Activated CD4-positive, CD25-positive, alpha-beta regulatory T cell treated with anti-CD3 and anti-CD28 coated beads, Interleukin-2, amount 50 U/mL, for 24 hours (primary cell): ENCODE data around the gene POLN.

Experiments
- ATAC-seq, 2 donors: fragments of 150-1000 bp; cut with Tn5 transposase; one replicate each; pipeline ENCODE4 v1.10.0; 2021; ENCODE audit warnings: mild to moderate bottlenecking in 1 of 2, moderate library complexity in 1 of 2

The POLN gene

DNA sequence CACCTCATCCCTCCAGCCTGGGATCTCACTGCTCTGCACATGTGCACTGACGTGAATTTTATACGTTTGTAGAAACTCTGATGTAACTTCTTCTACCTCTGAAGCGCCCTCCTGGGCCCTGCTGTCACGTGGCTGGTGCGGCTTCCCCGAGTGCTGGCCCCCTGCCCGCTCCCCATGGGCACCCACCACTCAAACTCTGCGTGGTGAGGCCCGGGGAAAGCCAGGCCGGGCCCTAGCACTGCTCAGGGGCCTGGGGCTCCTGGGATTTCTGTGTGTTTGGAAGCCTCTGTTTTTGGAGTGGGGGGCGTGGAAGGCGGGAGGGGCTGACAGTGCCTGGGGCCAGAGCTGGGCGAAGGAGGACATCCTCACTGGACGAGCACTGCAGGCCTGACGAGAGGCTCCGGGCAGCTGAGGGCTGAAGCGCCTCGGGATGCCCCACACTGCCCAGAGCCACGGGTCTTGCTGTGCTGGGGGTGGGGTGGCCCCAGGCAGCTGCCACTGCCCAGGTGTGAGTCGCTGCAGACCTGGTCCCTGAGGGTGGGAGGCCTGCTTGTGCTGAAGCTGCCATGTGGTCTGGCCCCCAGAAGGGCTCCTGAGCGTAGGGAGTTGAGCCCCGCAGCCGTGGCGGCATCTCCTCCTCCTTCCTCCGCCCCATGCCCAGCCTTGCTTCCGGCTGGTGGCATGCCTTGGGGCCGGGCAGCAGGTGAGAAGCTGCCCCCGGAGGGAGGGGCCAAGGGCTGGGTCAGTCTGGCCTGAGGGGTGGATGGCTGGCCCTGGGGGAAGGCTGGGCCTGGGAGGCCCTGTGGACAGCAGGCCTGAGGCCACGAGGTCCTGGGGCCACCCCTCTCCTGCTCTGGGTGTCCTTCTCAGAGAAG is 175.1 kb downstream of the POLN start:
- no peak for ATAC-seq

DNA sequence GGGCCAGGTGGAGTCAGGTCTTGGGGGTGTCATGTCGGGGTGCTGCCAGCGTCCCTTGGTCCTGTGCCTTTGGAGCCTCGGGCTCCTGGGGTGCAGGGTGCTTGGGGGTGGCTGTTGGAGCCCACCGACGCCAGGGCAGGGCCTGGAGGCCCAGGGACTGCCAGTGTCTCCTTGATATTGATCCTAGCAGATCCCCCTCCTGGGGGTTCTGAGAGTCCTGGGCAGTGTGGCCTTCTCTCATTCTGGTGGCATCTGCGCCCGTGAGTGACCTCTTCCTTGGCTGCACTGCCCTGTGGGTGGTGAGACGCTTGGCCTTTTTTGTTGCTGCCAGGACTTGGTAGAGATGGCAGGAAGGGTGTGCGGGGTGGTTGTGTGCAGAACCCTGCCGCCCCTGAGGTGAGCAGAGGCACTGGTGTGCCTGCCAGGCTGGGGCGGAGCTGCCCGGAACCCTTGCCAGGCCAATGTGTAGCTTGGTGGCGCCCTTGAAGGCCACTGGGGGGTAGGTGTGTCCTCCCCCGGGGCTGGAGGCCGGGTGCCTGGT is 175.8 kb downstream of the POLN start:
- ATAC-seq = no peak

DNA sequence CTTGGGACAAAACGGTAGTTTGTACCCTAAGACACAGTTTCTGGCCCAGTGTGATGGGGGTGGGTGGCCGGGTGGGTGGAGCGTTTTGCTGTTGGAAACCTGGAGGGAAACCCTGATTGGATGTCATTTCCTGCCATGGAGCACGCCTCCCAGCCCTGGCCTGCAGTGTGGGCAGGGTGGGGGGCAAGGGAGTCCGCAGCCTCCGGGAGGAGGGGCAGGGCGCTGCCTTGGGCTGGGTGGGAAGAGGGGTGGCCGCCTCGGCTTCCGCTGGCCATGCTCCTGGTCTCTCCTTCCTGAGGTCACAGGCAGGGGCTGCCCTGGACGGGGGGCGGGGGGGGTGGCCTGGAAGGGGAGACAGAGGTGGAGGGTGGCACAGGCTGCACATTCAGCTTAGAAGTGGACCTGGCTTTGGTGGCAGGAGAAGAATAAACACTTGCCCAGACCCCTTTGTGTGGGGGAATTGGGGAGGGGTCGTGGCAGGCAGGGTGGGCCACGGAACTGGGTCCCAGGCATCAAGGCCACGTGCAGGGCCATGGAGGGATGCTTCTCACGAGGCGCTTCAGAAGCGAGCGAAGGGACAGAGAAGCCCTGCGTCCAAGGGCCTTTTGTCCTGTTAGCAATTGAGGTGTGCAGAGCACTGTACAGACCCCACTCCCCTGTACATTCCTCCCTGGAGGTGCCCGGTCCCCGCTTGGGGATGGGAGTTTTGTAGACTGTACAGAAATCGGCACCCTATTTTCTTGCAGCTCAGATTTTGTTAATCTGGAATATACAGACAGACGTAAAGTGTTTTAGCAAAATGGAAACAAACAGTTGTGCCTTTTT is 176.6 kb downstream of the POLN start:
- no peak for ATAC-seq

DNA sequence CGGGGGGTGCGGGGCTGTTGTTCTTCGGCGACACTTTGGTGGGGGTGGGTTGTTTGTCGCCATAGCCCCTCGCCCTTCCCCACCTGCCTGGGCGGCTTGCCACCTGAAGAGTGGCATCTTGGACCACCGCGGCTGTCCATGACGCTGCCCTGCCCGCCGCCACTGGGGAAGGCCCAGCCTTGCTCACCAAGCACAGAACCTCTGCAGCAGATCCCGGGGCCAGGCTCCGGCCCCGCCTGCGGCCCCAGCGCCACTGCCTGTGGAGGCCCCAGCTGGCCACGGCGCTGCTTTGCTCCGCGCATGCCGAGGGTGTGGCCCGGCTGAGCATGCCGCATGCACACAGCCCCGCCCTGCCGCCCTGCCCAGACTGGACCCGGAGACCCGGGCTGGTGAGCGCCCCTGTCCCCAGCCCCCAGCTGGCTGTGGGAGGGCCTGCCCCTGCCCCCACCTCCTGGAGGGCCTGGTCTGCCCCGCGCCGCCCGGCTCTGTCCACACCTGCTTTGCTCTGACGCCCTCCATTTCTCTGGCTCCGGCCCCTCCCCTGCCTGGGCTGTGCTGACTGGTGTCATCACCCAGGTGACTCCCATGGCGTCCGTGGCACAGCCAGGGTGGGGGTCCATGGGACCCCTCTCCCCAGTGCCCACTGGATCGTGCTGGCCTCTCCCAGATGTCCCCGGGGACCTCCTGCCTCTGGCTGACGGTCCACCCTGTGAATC is 177.5 kb downstream of the POLN start:
- no peak for ATAC-seq

DNA sequence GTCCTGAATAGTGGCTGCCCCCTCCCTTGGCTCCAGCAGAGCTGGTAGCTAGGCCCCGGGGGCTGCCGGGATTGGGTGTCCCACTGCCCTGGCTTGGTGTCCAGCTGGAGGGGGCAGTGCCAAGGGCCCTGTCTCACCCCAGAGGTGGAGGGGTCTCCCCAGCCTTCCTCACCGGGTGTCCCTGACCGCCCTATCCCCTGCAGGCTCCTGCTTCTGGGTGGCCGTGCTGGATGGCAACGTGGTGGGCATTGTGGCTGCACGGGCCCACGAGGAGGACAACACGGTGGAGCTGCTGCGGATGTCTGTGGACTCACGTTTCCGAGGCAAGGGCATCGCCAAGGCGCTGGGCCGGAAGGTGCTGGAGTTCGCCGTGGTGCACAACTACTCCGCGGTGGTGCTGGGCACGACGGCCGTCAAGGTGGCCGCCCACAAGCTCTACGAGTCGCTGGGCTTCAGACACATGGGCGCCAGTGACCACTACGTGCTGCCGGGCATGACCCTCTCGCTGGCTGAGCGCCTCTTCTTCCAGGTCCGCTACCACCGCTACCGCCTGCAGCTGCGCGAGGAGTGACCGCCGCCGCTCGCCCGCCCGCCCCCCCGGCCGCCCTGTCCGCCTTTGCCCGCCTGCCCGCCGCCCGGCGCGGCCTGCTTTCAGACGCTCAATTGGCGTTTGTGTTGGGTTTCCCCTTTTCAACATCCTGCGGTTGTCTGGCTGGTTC is 178.2 kb downstream of the POLN start:
- no peak for ATAC-seq

DNA sequence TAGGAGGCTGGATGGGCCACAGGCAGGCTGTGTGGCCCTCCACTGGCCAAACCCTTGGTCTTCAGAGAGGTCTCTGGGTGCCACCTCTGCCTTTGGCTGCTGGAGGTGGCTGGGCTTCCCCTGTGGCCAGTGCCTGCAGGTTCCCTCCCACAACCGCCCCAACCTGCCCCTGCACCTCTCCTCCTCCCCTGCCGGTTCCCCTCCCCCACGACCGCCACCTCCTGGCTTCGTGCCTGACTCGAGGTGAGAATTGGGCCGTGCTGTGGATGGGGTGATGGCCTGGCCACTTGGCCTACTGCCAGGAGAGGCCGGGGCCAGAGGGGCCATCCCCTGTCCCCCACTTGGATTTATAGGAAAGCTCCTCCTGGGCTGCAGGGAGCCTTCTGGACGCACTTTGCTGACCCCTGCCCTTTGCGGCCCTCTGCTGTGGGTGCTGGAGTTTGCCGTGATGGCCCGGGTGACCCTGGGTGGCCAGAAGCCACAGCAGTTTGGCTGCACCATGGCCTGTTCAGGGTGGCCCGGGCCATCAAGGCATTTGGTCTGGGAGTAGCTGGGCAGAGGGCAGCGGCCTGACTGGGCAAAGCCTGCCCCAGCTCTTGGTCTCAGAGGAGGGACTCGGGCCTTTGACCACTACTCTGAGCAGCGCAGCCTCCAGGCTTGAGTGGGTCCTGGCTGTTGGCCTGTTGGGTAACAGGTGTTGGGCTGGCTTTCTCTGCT is 179.0 kb downstream of the POLN start:
- ATAC-seq = no peak

DNA sequence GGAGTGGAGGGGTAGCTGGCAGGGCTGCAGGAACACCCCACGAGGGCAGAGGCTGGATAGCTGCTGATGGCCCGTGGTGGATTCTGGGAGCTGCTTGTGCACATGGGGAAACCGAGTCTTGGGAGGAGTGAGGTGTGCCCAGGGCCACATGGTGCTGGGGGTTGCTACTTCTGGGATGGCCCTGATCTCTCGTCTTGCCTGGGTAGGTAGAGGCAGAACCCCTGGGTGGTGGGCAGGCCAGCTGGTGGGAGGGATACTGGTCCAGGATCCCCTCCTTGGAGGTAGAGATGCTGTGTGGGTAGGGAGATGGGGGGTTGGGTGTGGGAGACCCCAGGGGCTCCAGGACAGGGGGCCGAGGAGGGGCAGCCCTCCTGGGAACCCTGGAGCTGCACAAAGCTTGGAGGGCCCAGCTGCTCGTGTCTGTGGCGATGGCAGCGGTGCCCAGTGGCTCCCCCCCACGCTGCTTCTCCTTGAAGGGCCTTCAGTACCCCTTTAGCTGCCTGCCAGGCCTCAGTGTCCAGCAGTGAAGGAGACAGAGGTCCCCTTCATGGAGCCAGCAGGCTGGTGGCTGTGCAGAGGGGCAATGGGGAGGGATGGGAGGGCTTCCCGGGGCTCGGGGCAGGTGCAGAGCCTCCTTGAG is 179.6 kb downstream of the POLN start:
- no peak for ATAC-seq

DNA sequence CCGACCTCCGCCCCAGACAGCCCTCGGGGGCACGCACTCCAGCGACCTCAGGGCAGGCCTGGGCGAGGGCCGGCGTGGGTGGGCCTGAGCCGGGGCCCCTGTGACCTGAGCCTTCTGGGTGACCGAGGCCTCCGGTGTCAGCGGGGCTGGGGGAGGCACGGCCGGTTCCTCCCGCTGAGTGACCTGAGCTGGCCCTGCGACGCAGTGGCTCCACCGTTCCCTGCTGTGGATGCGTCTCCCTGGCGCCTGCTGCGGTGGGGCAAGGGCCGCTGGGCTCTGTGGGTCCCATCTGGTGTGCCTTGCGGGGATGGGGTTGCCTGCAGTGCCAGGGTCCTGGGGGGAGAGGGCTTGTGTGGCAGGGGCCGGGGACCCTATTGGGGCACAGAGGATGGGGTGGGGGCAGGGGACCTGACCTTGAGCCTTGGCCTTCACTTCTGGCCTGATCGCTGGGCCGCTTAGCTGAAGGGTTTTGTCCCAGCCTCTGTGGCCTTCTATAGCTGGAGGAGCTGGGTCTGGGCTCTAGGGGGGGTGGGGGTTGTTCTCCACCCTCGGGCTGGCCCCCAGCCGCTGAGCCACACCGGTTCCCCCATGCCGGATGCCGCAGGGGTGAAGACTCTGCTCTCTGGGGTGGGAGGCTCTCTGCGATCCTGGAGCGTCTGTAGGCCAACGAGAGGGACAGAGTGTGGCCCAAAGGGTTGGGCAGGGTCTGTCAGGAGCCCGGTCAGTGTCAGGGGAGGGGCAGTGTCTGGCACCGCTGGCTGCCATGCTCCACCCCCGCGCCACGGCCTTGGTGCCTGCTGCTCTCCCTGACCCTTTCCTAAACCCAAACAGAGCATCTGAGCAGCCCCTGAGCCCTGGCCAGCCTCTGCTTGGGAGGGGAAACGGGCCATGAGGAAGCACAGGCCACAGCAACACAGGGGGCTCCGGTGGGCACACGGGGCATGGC is 180.5 kb downstream of the POLN start:
- ATAC-seq = no peak

DNA sequence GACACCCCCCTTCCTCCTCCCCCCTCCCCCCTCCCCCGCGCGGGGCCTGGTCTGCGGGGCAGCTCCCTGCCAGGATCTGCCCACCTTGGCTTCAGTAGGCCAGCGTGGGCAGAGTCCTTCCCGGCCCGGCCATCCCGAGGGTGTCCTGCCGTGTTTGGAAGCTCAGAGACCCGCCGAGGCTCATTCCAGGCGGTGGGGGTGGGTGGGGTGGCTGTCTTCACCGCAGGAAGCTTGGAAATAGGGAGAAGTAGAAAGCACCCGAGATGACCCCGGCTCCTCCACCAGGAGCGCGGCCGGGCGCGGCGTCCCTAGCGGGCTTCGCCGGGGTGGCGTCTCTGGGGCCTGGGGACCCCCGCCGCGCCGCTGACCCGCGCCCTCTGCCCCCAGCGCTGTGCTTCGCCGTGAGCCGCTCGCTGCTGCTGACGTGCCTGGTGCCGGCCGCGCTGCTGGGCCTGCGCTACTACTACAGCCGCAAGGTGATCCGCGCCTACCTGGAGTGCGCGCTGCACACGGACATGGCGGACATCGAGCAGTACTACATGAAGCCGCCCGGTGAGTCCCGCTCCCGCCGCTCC is 181.2 kb downstream of the POLN start:
- no peak for ATAC-seq

DNA sequence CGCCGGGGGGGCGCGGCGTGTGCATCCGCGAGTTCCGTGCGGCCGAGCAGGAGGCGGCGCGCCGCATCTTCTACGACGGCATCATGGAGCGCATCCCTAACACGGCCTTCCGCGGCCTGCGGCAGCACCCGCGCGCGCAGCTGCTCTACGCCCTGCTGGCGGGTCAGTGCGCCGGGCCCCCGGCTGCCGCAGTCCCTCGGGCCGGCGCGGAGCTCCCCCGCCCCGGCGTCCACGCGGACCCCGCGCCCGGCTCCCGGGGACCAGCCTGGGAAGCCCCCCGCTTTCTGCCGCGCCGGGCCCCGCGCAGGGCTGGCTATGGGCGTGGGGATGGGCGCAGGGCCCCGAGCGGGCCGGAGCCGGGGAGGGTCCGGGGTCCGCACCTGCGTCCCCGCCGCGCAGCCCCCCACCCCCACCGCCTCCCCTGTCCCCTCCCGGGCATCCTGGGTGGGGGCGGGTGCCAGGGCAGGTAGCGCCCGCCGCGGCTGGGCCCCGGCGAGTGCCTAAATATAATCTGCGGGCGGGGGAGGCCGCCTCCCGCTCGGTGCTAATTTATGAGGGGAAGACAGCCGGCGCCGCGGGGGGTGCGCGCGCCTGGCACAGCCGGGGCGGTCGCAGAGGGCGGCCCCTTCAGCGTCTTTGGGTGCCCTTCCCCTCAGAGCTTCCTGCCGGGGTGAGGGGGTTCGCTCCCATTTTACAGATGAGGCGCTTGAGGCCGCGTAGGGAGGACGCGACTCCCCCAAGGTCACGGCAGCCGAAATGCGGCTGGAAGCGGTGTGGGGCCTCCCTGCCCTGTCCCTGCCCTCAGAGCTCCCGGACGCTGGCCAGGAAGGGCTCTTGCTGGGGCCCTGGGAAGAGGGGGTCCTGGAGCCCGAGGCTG is 182.0 kb downstream of the POLN start:
- ATAC-seq = no peak

DNA sequence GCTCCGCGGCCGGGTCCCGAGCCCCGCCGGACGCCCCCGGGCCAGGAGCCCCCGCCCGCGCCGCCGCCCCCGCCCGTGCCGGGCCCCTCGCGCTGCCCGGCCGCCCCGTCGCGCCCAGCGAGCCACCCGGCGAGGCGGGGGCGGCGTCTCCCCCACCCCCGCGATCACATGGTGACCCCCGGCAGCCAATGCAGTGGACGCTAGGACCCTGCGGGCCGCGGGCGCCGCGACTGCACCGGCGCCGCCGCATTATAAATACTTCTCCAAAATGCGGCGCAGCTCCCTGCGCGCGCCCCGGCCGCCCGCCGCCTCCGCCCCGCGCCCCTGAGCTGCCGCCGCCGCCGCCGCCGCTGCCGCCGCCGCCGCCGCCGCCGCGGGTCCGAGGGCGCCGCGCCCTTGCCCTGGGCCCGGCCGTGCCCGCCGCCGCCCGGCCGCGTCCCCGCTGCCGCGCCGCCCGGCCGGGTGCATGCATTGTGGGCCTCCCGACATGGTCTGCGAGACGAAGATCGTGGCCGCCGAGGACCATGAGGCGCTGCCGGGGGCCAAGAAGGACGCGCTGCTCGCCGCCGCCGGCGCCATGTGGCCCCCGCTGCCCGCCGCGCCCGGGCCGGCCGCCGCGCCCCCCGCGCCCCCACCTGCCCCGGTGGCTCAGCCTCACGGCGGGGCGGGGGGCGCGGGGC is 182.7 kb downstream of the POLN start, which contains the start of gene NAT8L:
TSS of gene NAT8L (plus strand) at position 282 of the 680 bp plus-strand sequence. CDS start at position 467, 185 bp downstream.
- peak in 1 of 2 donors; percentile 25 for ATAC-seq

DNA sequence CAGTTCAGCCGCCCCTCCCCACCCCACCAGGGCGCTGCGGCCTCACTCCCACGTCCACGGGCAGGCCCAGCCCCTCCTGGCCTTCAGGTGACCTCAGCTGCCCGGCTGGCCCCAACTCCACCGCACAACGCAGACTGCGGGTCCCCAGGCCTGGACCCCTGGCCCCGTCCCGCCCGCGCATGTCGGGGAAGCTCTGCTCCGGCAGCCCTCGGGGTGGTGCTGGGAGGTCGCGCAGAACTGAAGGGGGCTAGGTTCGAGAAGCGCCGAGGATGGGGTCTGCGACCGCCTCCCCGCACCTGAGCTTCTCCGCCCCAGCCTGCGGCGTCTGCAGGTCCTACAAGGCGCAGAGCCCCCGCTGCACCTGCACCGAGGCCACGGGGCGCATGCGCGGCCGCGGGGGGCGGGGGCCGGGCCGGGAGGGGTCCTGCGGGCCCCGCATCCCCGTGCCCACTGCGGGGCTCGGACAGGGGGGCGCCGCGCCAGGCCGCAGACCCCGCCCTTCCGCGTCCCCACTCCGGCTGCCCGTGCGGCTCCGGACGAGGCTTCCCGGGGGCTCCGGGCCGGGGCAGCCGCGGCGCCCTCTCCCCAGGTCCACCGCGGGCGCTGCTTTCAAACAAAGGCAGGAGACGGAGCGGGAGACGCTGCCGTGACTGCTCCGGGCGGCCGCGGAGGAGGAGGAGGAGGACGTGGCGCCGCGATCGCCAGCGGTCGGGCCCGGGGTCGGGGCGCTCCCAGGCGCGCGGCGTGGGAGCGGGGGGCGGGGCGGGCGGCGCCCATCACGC is 183.5 kb downstream of the POLN start:
- peak in 1 of 2 donors; percentile 15 for ATAC-seq

DNA sequence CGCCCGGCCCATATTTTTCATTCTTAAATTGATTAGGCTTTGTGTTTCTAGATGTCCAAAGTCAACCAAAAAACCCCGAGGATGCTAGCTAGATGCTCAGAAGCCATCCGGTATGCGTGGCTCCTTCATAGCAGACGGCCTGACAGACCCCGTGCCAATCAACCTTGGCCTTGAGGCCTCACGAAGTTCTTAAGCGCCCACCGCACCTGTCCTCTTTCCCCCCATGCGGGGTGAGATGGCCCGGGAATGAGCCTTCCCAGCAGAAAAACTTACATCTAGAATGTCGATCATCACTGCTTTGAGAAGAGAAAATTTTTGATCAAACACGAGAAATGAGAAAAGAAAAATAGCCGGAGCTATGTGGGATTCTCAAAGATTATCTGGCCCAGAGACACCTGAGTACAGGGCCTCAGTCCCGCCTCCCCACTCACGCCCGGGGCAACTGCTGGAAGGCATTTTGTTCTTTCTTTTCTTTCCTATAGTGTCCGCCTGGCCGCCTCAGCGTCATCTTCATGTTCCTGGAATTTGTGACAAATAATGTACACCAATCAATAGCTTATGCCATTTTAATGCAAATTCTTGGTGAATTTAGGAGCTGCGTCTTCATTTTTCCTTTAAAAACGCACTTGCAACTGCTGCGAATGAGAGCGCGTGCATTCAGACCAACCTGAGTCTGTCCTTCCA is 184.4 kb downstream of the POLN start:
- ATAC-seq = no peak

DNA sequence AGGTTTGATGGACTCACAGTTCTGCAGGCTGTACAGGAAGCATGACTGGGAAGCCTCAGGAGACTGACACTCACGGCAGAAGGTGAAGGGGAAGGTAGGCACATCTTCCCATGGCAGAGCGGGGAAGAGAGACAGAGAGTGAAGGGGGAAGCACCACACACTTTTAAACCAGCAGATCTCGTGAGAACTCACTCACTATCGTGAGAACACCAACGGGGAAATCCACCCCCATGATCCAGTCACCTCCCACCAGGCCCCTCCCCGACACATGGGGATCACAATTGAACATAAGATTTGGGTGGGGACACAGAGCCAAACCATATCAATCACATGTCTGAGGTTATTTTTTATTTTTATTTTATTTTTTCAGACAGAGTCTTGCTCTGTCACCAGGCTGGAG is 187.7 kb downstream of the POLN start:
- ATAC-seq = no peak

DNA sequence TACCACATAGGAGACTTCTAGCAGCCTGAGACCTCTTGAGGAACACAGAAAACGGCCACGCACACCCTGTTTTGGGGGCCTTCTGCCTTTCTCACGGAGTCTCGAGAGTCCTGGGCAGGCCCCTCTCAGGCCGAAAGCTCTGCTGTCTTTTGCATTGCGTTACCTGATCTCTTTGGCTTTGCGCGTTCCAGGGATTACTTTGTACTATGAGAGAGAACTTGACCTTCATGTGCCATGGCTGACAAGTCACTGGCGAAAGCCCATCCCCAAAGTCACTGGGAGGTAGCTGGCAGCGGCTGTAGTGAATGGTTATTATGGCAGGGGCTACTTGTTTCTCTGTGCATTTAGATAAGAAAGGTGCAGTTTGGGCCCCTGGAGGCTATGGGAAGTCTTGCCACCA is 190.8 kb downstream of the POLN start:
- ATAC-seq = no peak

DNA sequence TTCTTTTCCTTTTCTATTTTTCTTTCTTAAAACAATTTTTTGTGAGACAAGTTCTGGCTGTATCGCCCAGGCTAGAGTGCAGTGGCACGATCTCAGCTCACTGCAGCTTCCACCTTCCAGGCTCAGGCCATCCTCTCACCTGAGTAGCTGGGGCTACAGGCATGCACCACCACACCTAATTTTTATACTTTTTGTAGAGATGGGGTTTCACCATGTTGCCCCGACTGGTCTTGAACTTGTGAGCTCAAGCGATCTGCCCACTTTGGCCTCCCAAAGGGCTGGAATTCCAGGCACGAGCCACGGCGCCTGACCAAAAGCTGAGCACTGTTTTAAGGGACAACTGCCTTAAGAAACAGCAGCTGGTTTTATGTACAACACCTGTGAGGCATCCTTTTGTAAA is 192.1 kb downstream of the POLN start:
- ATAC-seq = no peak
